Activated CD4-positive, alpha-beta memory T cell treated with anti-CD3 and anti-CD28 coated beads for 36 hours (primary cell): Measurements from ENCODE around the gene FHDC1. TPM values are rescaled to one million over a fixed set of nuclear protein-coding genes. Genes with fewer than 3 reads are reported as not detected.

Experiments used
- CTCF ChIA-PET: fragments of 350-600 bp; sonication (Branson Sonifier 250); formaldehyde crosslinking; loops from one replicate; lab custom pipeline; 2021; ENCODE audit warnings: antibody characterized with exemption, inconsistent platforms; lab: Charles Lee
- POLR2A ChIA-PET: fragments of 350-600 bp; sonication (Branson Sonifier 250); formaldehyde crosslinking; loops from one replicate; lab custom pipeline; 2021; ENCODE audit warnings: antibody characterized with exemption; lab: Charles Lee
- DNase-seq: peaks from one replicate; pipeline ENCODE4 v3.0.0-alpha.2; 2020
- H3K27ac Mint-ChIP-seq: one replicate; pipeline ENCODE4 v1.8.0; 2021; ENCODE audit warnings: mixed read lengths
- H3K27me3 Mint-ChIP-seq: one replicate; pipeline ENCODE4 v1.8.0; 2021; ENCODE audit warnings: mixed read lengths
- H3K36me3 Mint-ChIP-seq: one replicate; pipeline ENCODE4 v1.8.0; 2021; ENCODE audit warnings: mixed read lengths
- H3K4me1 Mint-ChIP-seq: one replicate; pipeline ENCODE4 v1.8.0; 2021; ENCODE audit warnings: low read depth, mixed read lengths
- H3K4me3 Mint-ChIP-seq: one replicate; pipeline ENCODE4 v1.8.0; 2021; ENCODE audit warnings: mild to moderate bottlenecking, mixed read lengths
- H3K9me3 Mint-ChIP-seq: one replicate; pipeline ENCODE4 v1.8.0; 2021; ENCODE audit warnings: mixed read lengths
- intact Hi-C: fragments of 100-400 bp; cut with micrococcal nuclease; formaldehyde crosslinking; loops from one replicate; pipeline ENCODE4 v1.15.1; 2023
- total RNA-seq, 2 experiments: library from RNA; stranded (reverse); gene quantifications; one replicate each; pipeline ENCODE4 v1.2.3, GENCODE V29; 2021

Gene FHDC1
- total RNA-seq, 2 experiments from 2014 or later, result 0.07 TPM

DNA sequence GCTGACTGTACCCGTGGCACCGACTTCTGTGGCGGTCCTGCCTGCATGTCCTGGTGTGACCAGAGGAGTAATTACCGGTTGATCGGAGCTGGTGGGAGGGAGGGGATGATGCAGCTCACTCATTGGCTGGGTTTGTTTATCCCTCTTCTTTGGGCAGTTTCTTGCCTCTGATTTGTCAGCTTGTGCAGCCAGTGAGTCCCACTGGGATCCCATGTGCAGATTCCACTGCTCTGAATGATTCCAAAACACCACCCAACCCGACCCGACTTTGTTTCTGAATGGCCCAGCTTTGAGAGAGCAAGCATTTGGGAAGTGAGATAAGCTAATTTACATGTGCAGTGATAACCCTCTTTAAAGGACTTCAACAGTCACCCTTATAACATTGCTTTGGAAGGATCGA is 13.8 kb downstream of the FHDC1 start:
- intact Hi-C loops, result no loop called here
- ChIA-PET POLR2A (no interaction called here), CTCF (interaction anchor here (1.0 to 1.1 kb wide), 2 partner anchors 17 to 178 kb away, joined by 3 to 4 read pairs; no protein-coding TSS in a partner anchor)
- Mint-ChIP-seq H3K4me3 (no peak overlapping the region), H3K27ac (no peak overlapping the region), H3K9me3 (no peaks in the 10 kb centered on the region), H3K27me3 (peaks cover 14% of the 10 kb centered on the region), H3K4me1 (no peaks in the 10 kb centered on the region), H3K36me3 (no peaks in the 10 kb centered on the region)
- no peak for DNase-seq

DNA sequence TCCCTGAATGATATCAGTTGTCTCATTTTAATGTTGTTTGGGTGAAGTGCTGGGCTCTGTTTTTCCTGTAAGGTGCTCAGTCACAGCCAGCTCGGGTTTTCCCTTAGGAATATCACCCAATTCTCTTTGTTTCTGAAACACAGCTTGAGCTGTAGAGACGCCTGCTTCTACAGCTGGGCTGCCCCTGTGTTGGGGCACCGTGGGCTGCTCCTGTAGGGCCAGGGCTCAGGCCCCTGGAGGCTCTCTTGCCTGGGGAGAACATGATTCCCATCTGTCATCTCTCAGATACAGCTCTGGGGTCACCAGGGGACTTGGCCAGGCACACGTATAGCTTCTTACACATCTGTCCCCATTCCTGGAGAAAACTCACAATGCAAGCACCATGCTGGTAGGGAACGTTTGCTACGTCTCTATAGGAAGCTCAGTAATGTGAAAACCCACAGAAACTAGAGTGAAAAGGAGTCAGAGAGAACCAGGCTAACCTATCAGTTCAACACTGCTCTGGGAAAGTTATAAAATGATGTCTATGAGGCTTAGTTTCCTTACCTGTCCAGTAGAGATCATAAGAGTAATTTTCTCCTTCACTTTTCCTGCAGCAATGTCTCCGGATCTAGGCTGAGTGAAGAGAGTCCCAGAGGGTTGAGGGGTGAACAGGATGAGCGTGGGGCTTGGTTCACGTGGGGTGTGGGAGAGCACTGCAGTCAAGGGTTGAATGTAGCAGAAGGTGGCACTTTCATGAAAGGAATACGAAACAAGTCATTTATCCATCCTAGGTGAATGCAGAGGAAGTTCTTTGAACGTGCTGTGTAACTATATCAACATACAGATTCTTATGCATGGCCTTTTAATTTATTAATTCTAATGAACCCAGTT is 14.5 kb downstream of the FHDC1 start:
- Mint-ChIP-seq H3K36me3 (no peaks in the 10 kb centered on the region), H3K4me3 (no peak overlapping the region), H3K9me3 (no peaks in the 10 kb centered on the region), H3K27ac (no peak overlapping the region), H3K27me3 (peaks cover 14% of the 10 kb centered on the region), H3K4me1 (no peaks in the 10 kb centered on the region)
- ChIA-PET CTCF (interaction anchor here (1.0 kb wide), 1 partner anchor 18 kb away, joined by 3 read pairs; no protein-coding TSS in a partner anchor), POLR2A (no interaction called here)
- intact Hi-C loops, result no loop called here
- no peak for DNase-seq

DNA sequence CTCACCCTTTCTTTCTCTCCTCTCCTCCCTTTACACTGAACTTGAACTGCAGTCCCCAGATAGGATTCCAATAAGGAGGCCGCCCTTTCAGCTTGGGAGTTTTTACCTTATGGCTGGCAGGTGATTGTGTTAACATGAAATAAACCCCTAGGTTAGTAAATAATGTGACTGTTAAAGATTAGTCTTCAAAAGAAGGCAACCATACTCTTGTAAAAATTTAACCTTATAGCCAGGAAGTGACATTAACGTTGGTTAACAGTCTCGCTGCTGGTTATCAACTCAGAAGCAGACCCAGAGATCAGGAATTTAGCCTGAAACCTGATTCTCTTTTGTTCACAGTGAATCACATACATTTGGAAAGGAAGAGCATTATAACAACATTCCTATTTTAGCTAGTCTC is 15.2 kb downstream of the FHDC1 start:
- intact Hi-C loops, result no loop called here
- ChIA-PET CTCF (no interaction called here), POLR2A (no interaction called here)
- no peak for DNase-seq
- Mint-ChIP-seq H3K4me3 (no peak overlapping the region), H3K27me3 (peaks cover 14% of the 10 kb centered on the region), H3K4me1 (no peaks in the 10 kb centered on the region), H3K36me3 (no peaks in the 10 kb centered on the region), H3K27ac (no peak overlapping the region), H3K9me3 (no peaks in the 10 kb centered on the region)

DNA sequence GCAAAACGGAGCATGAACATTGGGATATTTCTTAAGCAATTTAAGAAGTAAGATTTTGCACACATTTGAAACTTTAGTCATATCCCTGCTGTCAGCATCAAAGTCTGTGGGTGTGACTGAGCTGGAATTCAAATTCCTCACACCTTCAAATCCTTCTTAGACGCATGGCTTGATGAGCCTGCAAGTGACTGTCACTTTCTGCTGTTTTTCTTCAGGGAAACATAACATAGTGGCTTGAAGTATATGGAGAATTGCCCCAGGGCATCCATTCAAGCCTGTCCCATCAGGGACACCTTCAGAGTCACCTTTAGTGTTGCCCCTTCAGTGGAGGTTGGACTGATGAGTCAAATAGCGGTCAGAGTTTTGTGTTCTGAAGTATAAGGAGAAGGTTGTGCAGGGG is 17.4 kb downstream of the FHDC1 start:
- Mint-ChIP-seq H3K36me3 (no peaks in the 10 kb centered on the region), H3K4me1 (no peaks in the 10 kb centered on the region), H3K4me3 (no peak overlapping the region), H3K27me3 (peaks cover 6% of the 10 kb centered on the region), H3K9me3 (no peaks in the 10 kb centered on the region), H3K27ac (no peak overlapping the region)
- no peak for DNase-seq
- CTCF ChIA-PET, result no interaction called here
- POLR2A ChIA-PET, result no interaction called here
- intact Hi-C loops, result no loop called here

DNA sequence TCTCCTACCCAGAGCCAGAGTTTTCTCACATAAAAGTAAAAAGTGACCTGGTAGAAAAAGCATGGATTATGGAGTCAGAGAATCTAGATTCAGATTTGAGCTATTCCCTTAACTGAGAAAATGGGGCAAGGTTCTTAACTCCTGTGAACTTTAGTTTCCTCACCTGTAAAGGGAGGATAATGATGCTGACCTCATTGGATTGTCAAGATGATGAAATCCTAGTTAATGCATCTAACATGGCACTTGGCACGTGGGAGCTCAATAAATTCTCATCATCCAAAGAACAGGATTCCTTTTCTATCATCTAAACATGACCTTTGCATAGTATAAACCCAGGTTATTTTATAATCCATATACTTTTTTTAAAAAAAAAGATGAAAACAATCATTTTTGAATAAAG is 18.6 kb downstream of the FHDC1 start:
- POLR2A ChIA-PET, result interaction anchor here (0.6 kb wide), 1 partner anchor 164 kb away, joined by 3 read pairs; no protein-coding TSS in a partner anchor
- no peak overlapping the region for H3K27ac Mint-ChIP-seq
- H3K4me3 Mint-ChIP-seq, result no peak overlapping the region
- DNase-seq, result no peak
- CTCF ChIA-PET, result interaction anchor here (0.6 kb wide), 1 partner anchor 314 kb away, joined by 3 read pairs; no protein-coding TSS in a partner anchor
- peaks cover 6% of the 10 kb centered on the region for H3K27me3 Mint-ChIP-seq
- H3K9me3 Mint-ChIP-seq, result no peaks in the 10 kb centered on the region
- no peaks in the 10 kb centered on the region for H3K4me1 Mint-ChIP-seq
- intact Hi-C loops, result no loop called here
- no peaks in the 10 kb centered on the region for H3K36me3 Mint-ChIP-seq

DNA sequence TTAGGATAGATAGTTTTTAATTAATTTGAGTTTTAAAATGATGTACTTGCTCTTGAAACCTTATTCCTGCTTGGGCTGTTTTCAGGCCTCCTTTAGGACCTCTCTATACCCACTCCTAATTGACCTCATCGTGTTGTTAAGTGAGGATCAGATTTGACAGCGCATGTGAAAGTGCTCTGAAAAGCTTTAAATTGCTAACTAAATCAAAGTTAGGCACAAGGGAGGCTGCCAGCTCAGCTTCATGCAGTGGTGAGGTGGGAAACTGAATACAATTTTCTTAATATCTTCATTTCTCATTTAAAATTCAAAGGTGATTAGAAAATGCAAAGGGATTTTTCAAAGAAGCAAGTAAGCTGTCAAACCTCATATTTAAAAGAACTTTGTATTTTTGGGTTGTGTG is 20.0 kb downstream of the FHDC1 start:
- CTCF ChIA-PET, result no interaction called here
- DNase-seq, result no peak

DNA sequence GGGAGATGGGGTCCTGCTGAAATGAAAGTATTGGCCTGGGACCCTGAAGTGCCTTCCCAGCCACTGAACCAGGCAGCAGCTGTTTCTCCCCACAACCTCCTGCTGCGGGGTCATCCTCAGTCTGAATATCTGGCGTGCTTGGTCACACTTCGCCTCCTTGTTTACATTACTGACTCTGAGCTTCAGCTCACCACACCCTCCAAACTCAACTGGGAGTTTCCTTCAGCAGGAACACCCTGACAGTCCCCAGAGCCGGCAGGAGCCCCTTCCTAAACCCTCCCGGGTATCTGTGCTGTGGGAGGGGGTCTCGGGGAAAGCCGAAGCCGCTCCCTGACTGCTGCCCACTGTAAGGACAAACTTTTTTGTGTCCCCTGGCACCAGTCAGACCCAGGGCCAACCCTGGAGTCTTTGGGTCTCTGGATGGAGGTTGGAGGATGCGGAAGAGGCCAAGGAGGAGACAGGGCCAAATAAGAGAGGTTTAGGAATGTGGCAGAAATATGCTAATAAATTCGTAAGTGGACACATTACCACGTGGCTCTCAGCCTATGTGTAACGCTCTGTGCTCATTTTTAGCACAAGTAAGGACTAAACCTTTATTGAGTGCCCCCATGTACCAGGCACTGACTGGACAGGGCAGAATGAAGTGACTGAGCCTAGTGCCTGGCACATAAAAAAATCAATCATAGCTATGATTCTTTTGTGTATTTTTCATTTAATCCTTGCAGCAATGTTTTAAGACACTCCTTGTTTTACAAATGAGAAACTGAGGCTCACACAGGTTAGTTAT is 20.7 kb downstream of the FHDC1 start:
- Mint-ChIP-seq H3K4me3 (no peak overlapping the region), H3K9me3 (no peaks in the 10 kb centered on the region), H3K27ac (no peak overlapping the region), H3K27me3 (no peaks in the 10 kb centered on the region), H3K36me3 (no peaks in the 10 kb centered on the region), H3K4me1 (no peaks in the 10 kb centered on the region)
- ChIA-PET POLR2A (no interaction called here), CTCF (no interaction called here)
- intact Hi-C loops, result no loop called here
- no peak for DNase-seq

More for the DNA sequence above, 20.0 kb downstream of the FHDC1 start:
- Mint-ChIP-seq H3K4me3 (no peak overlapping the region), H3K36me3 (no peaks in the 10 kb centered on the region), H3K9me3 (no peaks in the 10 kb centered on the region), H3K27me3 (no peaks in the 10 kb centered on the region), H3K27ac (no peak overlapping the region), H3K4me1 (no peaks in the 10 kb centered on the region)
- intact Hi-C loops, result no loop called here
- POLR2A ChIA-PET, result no interaction called here

DNA sequence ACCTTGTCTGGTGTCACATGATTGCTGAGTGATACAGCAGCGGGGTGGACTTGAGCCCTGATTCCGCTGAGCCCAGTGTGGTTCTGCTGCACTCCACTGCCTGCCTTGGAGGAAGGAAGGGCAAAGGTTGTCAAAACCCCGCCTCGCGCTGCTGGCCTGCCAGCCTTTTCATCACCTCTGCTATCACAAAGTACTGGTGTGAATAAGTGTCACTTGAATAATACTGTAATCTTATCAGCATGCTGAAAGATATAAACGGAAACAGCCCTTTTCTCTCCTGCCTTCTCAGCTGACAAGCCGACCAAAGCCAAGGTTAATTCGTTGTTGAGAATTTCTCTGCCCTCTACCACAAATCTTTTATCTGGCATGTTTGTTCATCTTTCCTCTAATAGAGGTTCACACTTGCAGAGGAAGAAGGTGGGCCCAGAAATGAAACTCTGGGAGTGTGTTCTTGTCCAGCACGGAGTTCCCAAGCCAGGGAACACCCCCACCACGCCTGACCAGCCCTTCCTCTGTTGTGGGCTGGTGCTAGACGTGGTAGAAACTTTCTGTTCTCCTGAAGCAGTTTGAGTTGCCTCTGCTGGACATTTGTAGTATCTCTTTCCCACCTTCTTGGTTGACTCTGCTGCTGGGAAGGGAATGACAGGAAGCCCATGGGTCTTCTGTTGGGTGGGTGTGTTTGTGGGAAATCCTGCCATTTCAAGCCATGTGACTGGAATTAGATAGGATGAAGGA is 21.5 kb downstream of the FHDC1 start:
- Mint-ChIP-seq H3K27ac (no peak overlapping the region), H3K4me3 (no peak overlapping the region), H3K4me1 (no peaks in the 10 kb centered on the region), H3K9me3 (no peaks in the 10 kb centered on the region), H3K36me3 (no peaks in the 10 kb centered on the region), H3K27me3 (no peaks in the 10 kb centered on the region)
- CTCF ChIA-PET, result no interaction called here
- POLR2A ChIA-PET, result no interaction called here
- intact Hi-C loops, result no loop called here
- no peak for DNase-seq

DNA sequence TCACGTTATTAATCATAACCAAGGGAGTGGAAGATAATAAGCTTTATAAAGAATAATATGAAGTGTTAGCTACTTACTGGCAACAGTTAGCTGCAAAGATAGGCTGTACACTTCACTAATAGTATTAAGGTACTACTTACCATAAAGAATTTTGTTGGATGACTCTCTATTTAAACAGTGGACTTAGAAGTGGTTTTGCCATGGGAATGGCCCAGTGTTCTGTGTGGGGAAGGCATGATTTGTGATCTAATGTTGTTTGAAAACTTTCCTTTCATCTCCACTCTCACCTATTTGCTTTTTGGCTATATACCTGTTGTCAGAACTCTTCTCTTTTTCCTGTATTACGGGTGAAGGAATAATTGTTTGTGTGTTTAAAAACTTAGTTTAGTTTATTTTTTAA is 23.0 kb downstream of the FHDC1 start:
- no peaks in the 10 kb centered on the region for H3K27me3 Mint-ChIP-seq
- no peaks in the 10 kb centered on the region for H3K9me3 Mint-ChIP-seq
- H3K4me3 Mint-ChIP-seq, result no peak overlapping the region
- H3K4me1 Mint-ChIP-seq, result no peaks in the 10 kb centered on the region
- no peaks in the 10 kb centered on the region for H3K36me3 Mint-ChIP-seq
- no peak overlapping the region for H3K27ac Mint-ChIP-seq
- no peak for DNase-seq
- intact Hi-C loops, result no loop called here
- ChIA-PET CTCF (no interaction called here), POLR2A (no interaction called here)

DNA sequence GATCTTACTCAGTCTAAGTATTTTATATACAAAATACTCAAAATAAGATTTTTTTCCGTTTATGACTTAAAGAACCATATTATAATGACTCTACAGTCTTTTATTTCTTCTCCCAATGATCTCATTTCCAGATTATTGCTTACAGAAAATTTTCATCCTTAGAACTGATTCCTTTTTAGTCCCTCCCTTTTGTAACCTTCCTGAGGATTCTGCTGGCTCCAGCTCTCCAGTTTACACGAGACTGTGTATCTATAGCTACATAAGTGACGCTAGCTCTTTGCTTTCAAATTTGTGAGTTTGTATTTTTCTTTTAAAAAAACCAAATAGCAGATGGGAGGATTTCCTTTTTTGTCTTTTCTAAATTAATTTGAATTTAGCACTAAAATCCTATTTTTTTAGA is 24.0 kb downstream of the FHDC1 start:
- no peak overlapping the region for H3K4me3 Mint-ChIP-seq
- H3K4me1 Mint-ChIP-seq, result no peaks in the 10 kb centered on the region
- no peak overlapping the region for H3K27ac Mint-ChIP-seq
- POLR2A ChIA-PET, result no interaction called here
- CTCF ChIA-PET, result no interaction called here
- H3K36me3 Mint-ChIP-seq, result no peaks in the 10 kb centered on the region
- intact Hi-C loops, result no loop called here
- DNase-seq, result no peak
- H3K27me3 Mint-ChIP-seq, result no peaks in the 10 kb centered on the region
- no peaks in the 10 kb centered on the region for H3K9me3 Mint-ChIP-seq

DNA sequence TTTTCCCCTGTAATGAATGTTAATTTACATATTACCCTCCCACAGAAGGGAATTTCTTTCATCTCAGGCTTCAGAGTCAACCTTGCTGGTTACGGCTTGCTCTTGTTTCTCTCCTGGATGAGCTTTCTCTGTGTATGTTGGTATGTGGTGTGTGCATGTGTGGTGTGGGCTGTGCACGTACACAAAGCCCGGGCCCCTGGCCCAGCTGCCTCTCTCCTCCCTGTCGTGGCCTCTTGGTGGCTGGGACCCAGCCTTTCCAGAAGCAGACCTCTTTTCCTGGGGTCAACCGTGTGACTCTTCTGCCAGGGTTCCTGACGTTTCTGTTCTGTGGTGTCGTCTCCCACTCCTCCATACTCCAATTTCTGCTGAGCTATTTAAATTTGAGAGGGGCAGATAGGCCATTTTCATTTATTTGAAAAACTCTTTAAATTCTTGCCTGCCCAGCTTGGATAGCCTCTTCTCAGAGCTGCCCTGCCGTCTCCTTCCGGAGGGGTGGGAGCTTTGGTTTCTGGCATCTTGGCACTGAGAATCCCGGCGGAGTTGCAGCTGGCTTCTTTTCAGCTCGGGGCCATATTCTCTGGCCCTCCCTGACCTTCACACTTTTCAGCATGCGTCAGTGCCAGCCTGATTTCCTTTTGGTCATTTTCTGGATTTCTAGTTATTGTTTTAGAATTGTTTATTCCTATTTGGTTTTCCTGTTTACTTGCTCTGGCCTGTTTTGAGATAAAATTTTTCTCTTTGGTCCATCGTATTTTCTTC is 25.1 kb downstream of the FHDC1 start:
- CTCF ChIA-PET, result no interaction called here
- POLR2A ChIA-PET, result no interaction called here
- no peak for DNase-seq
- no peaks in the 10 kb centered on the region for H3K36me3 Mint-ChIP-seq
- no peaks in the 10 kb centered on the region for H3K9me3 Mint-ChIP-seq
- H3K4me1 Mint-ChIP-seq, result no peaks in the 10 kb centered on the region
- H3K4me3 Mint-ChIP-seq, result no peak overlapping the region
- no peak overlapping the region for H3K27ac Mint-ChIP-seq
- H3K27me3 Mint-ChIP-seq, result no peaks in the 10 kb centered on the region
- intact Hi-C loops, result no loop called here
